ENCODE data around the gene SLC49A3. TPM values are rescaled to one million over a fixed set of nuclear protein-coding genes. Genes with fewer than 3 reads are reported as not detected.

SLC49A3 gene
- total and polyA plus RNA-seq, 2 of the 4 experiments (the other 2 are of a cell fraction): under 0.01 to 0.32 TPM

GRCh38 chr4:703336-704197 lies 14.6 kb upstream of the SLC49A3 start:
- Histone ChIP-seq H3K4me1 (ENCODE audit: control insufficient read depth, insufficient read depth, low read length) (peaks cover 16% of the 10 kb centered on the region; the same call in 1 of the 2 replicates), H2BK5ac (ENCODE audit: low read depth, low read length, poor library complexity, severe bottlenecking) (no peak overlapping the region), H3K4me3 (ENCODE audit: insufficient read depth, low read depth, low read length) (no peak overlapping the region), H3K9me1 (ENCODE audit: insufficient read depth, low read length) (peaks cover 12% of the 10 kb centered on the region), H3K36me3 (ENCODE audit: control insufficient read depth, insufficient read depth, low read length) (no peaks in the 10 kb centered on the region; the same call in 1 of the 2 replicates), H3K56ac (ENCODE audit: extremely low read depth, insufficient read depth, low read length) (no peak overlapping the region), H4K91ac (ENCODE audit: insufficient read depth, low read depth, low read length) (no peak overlapping the region), H3K79me1 (ENCODE audit: low read depth in 1 of 2, low read length in 2 of 2) (peaks cover 5 to 16% of the 10 kb centered on the region in 2 experiments; a peak in 3 of 4 replicates), H3K27ac (ENCODE audit: insufficient read depth, low read length) (no peak overlapping the region), H2AFZ (replicated peaks; ENCODE audit: low read length, poor library complexity) (no peak overlapping the region), H3K23ac (ENCODE audit: low read depth, low read length) (no peak overlapping the region), H4K20me1 (ENCODE audit: insufficient read depth, low read length) (peaks cover 12% of the 10 kb centered on the region), H3K18ac (ENCODE audit: low read depth, low read length) (no peak overlapping the region), H2BK120ac (ENCODE audit: low read depth, low read length) (no peak overlapping the region), H2AK9ac (replicated peaks; ENCODE audit: low read depth, low read length, poor library complexity) (no peak overlapping the region), H3K4me2 (ENCODE audit: low read depth, low read length) (no peak overlapping the region), H3K14ac (replicated peaks; ENCODE audit: low read depth, low read length) (no peak overlapping the region), H4K5ac (ENCODE audit: low read depth, low read length) (no peak overlapping the region), H3K9ac (ENCODE audit: low read depth, low read length) (no peak overlapping the region), H3K27me3 (ENCODE audit: control insufficient read depth, insufficient read depth, low read length) (peaks cover 6% of the 10 kb centered on the region; the same call in 1 of the 2 replicates), H4K8ac (ENCODE audit: low read depth in 2 of 2, low read length in 2 of 2) (no peak overlapping the region), H2AK5ac (ENCODE audit: low read depth, low read length) (no peak overlapping the region), H3K4ac (ENCODE audit: low read depth, low read length) (no peak overlapping the region), H3K9me3 (ENCODE audit: control insufficient read depth, insufficient read depth, low read length) (no peaks in the 10 kb centered on the region), H2BK20ac (ENCODE audit: low read depth, low read length) (no peak overlapping the region), H2BK15ac (ENCODE audit: low read depth, low read length) (no peak overlapping the region)
- no peak for DNase-seq
- TF ChIP-seq ELK1 (IDR thresholded peaks at IDR 0.05; ENCODE audit: borderline replicate concordance, low read depth, low read length) (no peak), POLR2A (IDR thresholded peaks at IDR 0.05; ENCODE audit: low read depth, low read length) (no peak), RCOR1 (IDR thresholded peaks at IDR 0.05; ENCODE audit: insufficient replicate concordance, low read length) (no peak), CHD1 (IDR thresholded peaks at IDR 0.05; ENCODE audit: low read depth, low read length) (no peak), BHLHE40 (IDR thresholded peaks at IDR 0.05; ENCODE audit: low read depth, low read length) (no peak), USF2 (IDR thresholded peaks at IDR 0.05; ENCODE audit: low read depth, low read length) (no peak), RAD21 (IDR thresholded peaks at IDR 0.05; ENCODE audit: low read length) (no peak), MXI1 (IDR thresholded peaks at IDR 0.05; ENCODE audit: borderline replicate concordance, low read depth, low read length) (no peak)
- no peak for ATAC-seq (ENCODE audit: low read depth)
- WGBS, 2 experiments (ENCODE audit: extremely low coverage in 2 of 2, insufficient read length in 1 of 2): 100% methylated on average over 1 of the region's 10 CpGs; no CpG with 5 or more reads in 1 of the 2 experiments
- ChIA-PET POLR2A (ENCODE audit: unreplicated experiment) (no interaction called here), CTCF (no interaction called here)
- BruUV-seq (replicated peaks): no TSS peak
- dilution Hi-C loops (cut with HindIII; ENCODE audit: low sequenced_read_pairs, unreplicated experiment): no loop called here
- intact Hi-C loops (cut with micrococcal nuclease): no loop called here
- in situ Hi-C loops (cut with MboI; ENCODE audit: low sequenced_read_pairs): no loop called here
